Activated CD4-positive, alpha-beta memory T cell treated with anti-CD3 and anti-CD28 coated beads, Interleukin-2, amount 10 ng/mL, durations not matched to agents 7 days and 5 days (primary cell): ENCODE measurements around the gene DCHS1. TPM values are rescaled to one million over a fixed set of nuclear protein-coding genes. Genes with fewer than 3 reads are reported as not detected.

Experiments used
- CTCF ChIA-PET: fragments of 350-600 bp; sonication (Branson Sonifier 250); formaldehyde crosslinking; loops from one replicate; lab custom pipeline; 2021; ENCODE audit warnings: antibody characterized with exemption, inconsistent platforms; lab: Charles Lee
- POLR2A ChIA-PET: fragments of 350-600 bp; sonication (Branson Sonifier 250); formaldehyde crosslinking; loops from one replicate; lab custom pipeline; 2021; ENCODE audit warnings: antibody characterized with exemption; lab: Charles Lee
- DNase-seq: peaks from one replicate; pipeline ENCODE4 v3.0.0-alpha.2; 2020
- H3K27ac Mint-ChIP-seq: one replicate; pipeline ENCODE4 v1.8.0; 2021; ENCODE audit warnings: mild to moderate bottlenecking, mixed read lengths
- H3K27me3 Mint-ChIP-seq: one replicate; pipeline ENCODE4 v1.8.0; 2021; ENCODE audit warnings: mixed read lengths
- H3K36me3 Mint-ChIP-seq: one replicate; pipeline ENCODE4 v1.8.0; 2021; ENCODE audit warnings: low read depth, mixed read lengths
- H3K4me1 Mint-ChIP-seq: one replicate; pipeline ENCODE4 v1.8.0; 2021; ENCODE audit warnings: mixed read lengths
- H3K4me3 Mint-ChIP-seq: one replicate; pipeline ENCODE4 v1.8.0; 2021; ENCODE audit warnings: mild to moderate bottlenecking, mixed read lengths
- H3K9me3 Mint-ChIP-seq: one replicate; pipeline ENCODE4 v1.8.0; 2021; ENCODE audit warnings: mixed read lengths
- total RNA-seq, 2 experiments: library from RNA; stranded (reverse); gene quantifications; one replicate each; pipeline ENCODE4 v1.2.3, GENCODE V29; 2021

DCHS1 gene
- total RNA-seq, 2 experiments from 2014 or later: 0.23 to 0.25 TPM

GRCh38 chr11:6611963-6612212 is 43.7 kb downstream of the DCHS1 start:
- ChIA-PET CTCF (interaction anchor here (0.6 to 3.1 kb wide), 9 partner anchors 9 to 233 kb away, joined by 3 to 30 read pairs (median 4); partner anchors contain the start of genes ARFIP2, ILK, MRPL17 and RRP8), POLR2A (interaction anchor here (0.7 to 3.6 kb wide), 21 partner anchors 7 to 922 kb away, joined by 3 to 37 read pairs (median 5); partner anchors contain the start of genes APBB1, ARFIP2, ILK and MRPL17)
- Mint-ChIP-seq H3K27me3 (no peaks in the 10 kb centered on the region), H3K4me3 (peak overlapping the region; percentile 88), H3K9me3 (no peaks in the 10 kb centered on the region), H3K36me3 (peaks cover 59% of the 10 kb centered on the region), H3K4me1 (peaks cover 50% of the 10 kb centered on the region), H3K27ac (peak overlapping the region; percentile 87)
- no peak for DNase-seq

- H3K27me3 Mint-ChIP-seq: no peaks in the 10 kb centered on the region
- peaks cover 46% of the 10 kb centered on the region for H3K4me1 Mint-ChIP-seq
- POLR2A ChIA-PET: interaction anchor here (0.7 to 3.6 kb wide), 19 partner anchors 8 to 232 kb away, joined by 3 to 37 read pairs (median 5); partner anchors contain the start of genes ARFIP2, ILK, MRPL17 and RRP8
- peak overlapping the region; percentile 87 for H3K27ac Mint-ChIP-seq
- H3K9me3 Mint-ChIP-seq: no peaks in the 10 kb centered on the region
- peaks cover 57% of the 10 kb centered on the region for H3K36me3 Mint-ChIP-seq
- peak overlapping the region; percentile 88 for H3K4me3 Mint-ChIP-seq
- DNase-seq: peak; percentile 18
- CTCF ChIA-PET: interaction anchor here (0.6 to 3.1 kb wide), 9 partner anchors 9 to 232 kb away, joined by 3 to 30 read pairs (median 4); partner anchors contain the start of genes ARFIP2, ILK, MRPL17 and RRP8
These were observed 44.3 kb downstream of the DCHS1 start for GRCh38 chr11:6611092-6611962.

- DNase-seq: peak; percentile 15
- Mint-ChIP-seq H3K27ac (peak overlapping the region; percentile 87), H3K9me3 (no peaks in the 10 kb centered on the region), H3K36me3 (peaks cover 55% of the 10 kb centered on the region), H3K4me3 (peak overlapping the region; percentile 88), H3K27me3 (no peaks in the 10 kb centered on the region), H3K4me1 (peaks cover 44% of the 10 kb centered on the region)
- ChIA-PET CTCF (interaction anchor here (3.1 kb wide), 1 partner anchor 73 kb away, joined by 30 read pairs; the partner anchor contains the start of gene MRPL17), POLR2A (interaction anchor here (1.7 to 2.9 kb wide), 4 partner anchors 9 to 72 kb away, joined by 6 to 37 read pairs (median 12); partner anchors contain the start of genes MRPL17 and TPP1)
These were observed 45.0 kb downstream of the DCHS1 start for GRCh38 chr11:6610591-6610990.

GRCh38 chr11:6609502-6610015 is 46.0 kb downstream of the DCHS1 start:
- peak overlapping the region; percentile 42 for H3K27ac Mint-ChIP-seq

GRCh38 chr11:6608726-6609501 is 46.7 kb downstream of the DCHS1 start:
- ChIA-PET CTCF (interaction anchor here (0.7 to 1.5 kb wide), 3 partner anchors 9 to 74 kb away, joined by 3 to 7 read pairs (median 3); partner anchors contain the start of gene MRPL17), POLR2A (interaction anchor here (1.1 to 8.4 kb wide), 5 partner anchors 11 to 207 kb away, joined by 3 to 108 read pairs (median 8); partner anchors contain the start of genes MRPL17 and TPP1)
- peaks cover 52% of the 10 kb centered on the region for H3K36me3 Mint-ChIP-seq
- no peak overlapping the region for H3K27ac Mint-ChIP-seq
- no peaks in the 10 kb centered on the region for H3K27me3 Mint-ChIP-seq
- no peaks in the 10 kb centered on the region for H3K9me3 Mint-ChIP-seq
- peaks cover 44% of the 10 kb centered on the region for H3K4me1 Mint-ChIP-seq
- H3K4me3 Mint-ChIP-seq: no peak overlapping the region
- no peak for DNase-seq

More at GRCh38 chr11:6609502-6610015, 46.0 kb downstream of the DCHS1 start:
- H3K4me1 Mint-ChIP-seq: peaks cover 44% of the 10 kb centered on the region
- H3K36me3 Mint-ChIP-seq: peaks cover 52% of the 10 kb centered on the region
- no peaks in the 10 kb centered on the region for H3K9me3 Mint-ChIP-seq
- H3K27me3 Mint-ChIP-seq: no peaks in the 10 kb centered on the region
- peak overlapping the region; percentile 26 for H3K4me3 Mint-ChIP-seq
- CTCF ChIA-PET: interaction anchor here (0.7 kb wide), 1 partner anchor 8 kb away, joined by 3 read pairs; no protein-coding TSS in a partner anchor
- DNase-seq: no peak
- POLR2A ChIA-PET: interaction anchor here (1.1 to 8.4 kb wide), 3 partner anchors 10 to 14 kb away, joined by 3 to 108 read pairs (median 6); partner anchors contain the start of gene TPP1

- POLR2A ChIA-PET: interaction anchor here (1.1 to 8.4 kb wide), 4 partner anchors 12 to 206 kb away, joined by 3 to 108 read pairs (median 10); partner anchors contain the start of genes MRPL17 and TPP1
These were observed 47.6 kb downstream of the DCHS1 start for GRCh38 chr11:6608011-6608410.

GRCh38 chr11:6607190-6607795 is 48.3 kb downstream of the DCHS1 start:
- no peak overlapping the region for H3K27ac Mint-ChIP-seq
- peak overlapping the region; percentile 33 for H3K4me3 Mint-ChIP-seq
- no peak for DNase-seq
- H3K36me3 Mint-ChIP-seq: peaks cover 52% of the 10 kb centered on the region
- POLR2A ChIA-PET: interaction anchor here (0.8 to 8.4 kb wide), 5 partner anchors 8 to 106 kb away, joined by 3 to 108 read pairs (median 8); partner anchors contain the start of genes MRPL17 and TPP1
- no peaks in the 10 kb centered on the region for H3K9me3 Mint-ChIP-seq
- H3K4me1 Mint-ChIP-seq: peaks cover 44% of the 10 kb centered on the region
- CTCF ChIA-PET: interaction anchor here (0.8 to 1.6 kb wide), 4 partner anchors 10 to 76 kb away, joined by 3 to 14 read pairs (median 3); partner anchors contain the start of genes MRPL17 and TPP1
- no peaks in the 10 kb centered on the region for H3K27me3 Mint-ChIP-seq

More at GRCh38 chr11:6608011-6608410, 47.6 kb downstream of the DCHS1 start:
- peak overlapping the region; percentile 47 for H3K27ac Mint-ChIP-seq
- H3K4me1 Mint-ChIP-seq: peaks cover 44% of the 10 kb centered on the region
- no peak for DNase-seq
- no peaks in the 10 kb centered on the region for H3K9me3 Mint-ChIP-seq
- no peaks in the 10 kb centered on the region for H3K27me3 Mint-ChIP-seq
- H3K36me3 Mint-ChIP-seq: peaks cover 52% of the 10 kb centered on the region
- no peak overlapping the region for H3K4me3 Mint-ChIP-seq
- CTCF ChIA-PET: interaction anchor here (0.8 to 1.6 kb wide), 4 partner anchors 10 to 75 kb away, joined by 3 to 14 read pairs (median 5); partner anchors contain the start of gene MRPL17

- Mint-ChIP-seq H3K36me3 (peaks cover 56% of the 10 kb centered on the region), H3K27ac (no peak overlapping the region), H3K4me1 (peaks cover 43% of the 10 kb centered on the region), H3K9me3 (no peaks in the 10 kb centered on the region), H3K4me3 (no peak overlapping the region), H3K27me3 (no peaks in the 10 kb centered on the region)
- DNase-seq: peak; percentile 76
- ChIA-PET POLR2A (interaction anchor here (0.8 to 8.4 kb wide), 5 partner anchors 9 to 105 kb away, joined by 3 to 108 read pairs (median 8); partner anchors contain the start of genes MRPL17 and TPP1), CTCF (interaction anchor here (0.8 to 1.6 kb wide), 2 partner anchors 12 to 77 kb away, joined by 3 to 14 read pairs; partner anchors contain the start of genes MRPL17 and TPP1)
These were observed 49.0 kb downstream of the DCHS1 start for GRCh38 chr11:6606471-6607189.

DNA sequence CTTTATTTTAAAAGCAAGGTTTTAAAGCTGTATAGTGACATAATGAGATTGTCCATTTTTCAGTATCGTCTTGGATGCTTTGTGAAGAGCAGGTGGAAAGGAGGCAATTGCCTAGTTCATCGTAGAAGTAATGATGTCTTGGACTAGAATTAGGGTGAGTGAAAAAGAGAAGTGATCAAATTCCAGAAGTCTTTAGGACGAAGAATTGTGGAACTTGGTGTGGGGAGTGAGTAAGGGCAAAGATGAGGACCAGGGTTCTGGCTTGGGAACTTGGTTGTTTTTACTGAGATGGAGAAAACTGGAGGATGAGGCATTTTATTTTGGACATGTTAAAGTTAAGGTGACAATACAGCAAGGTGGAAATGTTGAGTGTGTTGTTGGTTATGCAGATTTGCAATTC is 50.8 kb downstream of the DCHS1 start:
- Mint-ChIP-seq H3K4me1 (peaks cover 25% of the 10 kb centered on the region), H3K27me3 (no peaks in the 10 kb centered on the region), H3K36me3 (peaks cover 42% of the 10 kb centered on the region), H3K9me3 (no peaks in the 10 kb centered on the region), H3K4me3 (no peak overlapping the region), H3K27ac (no peak overlapping the region)
- DNase-seq: no peak
- POLR2A ChIA-PET: interaction anchor here (0.6 to 8.4 kb wide), 15 partner anchors 8 to 215 kb away, joined by 3 to 108 read pairs (median 6); partner anchors contain the start of genes ARFIP2, MRPL17, SMPD1 and TAF10
- CTCF ChIA-PET: interaction anchor here (0.5 to 4.0 kb wide), 13 partner anchors 8 to 150 kb away, joined by 3 to 64 read pairs (median 6); partner anchors contain the start of genes ARFIP2, MRPL17, TIMM10B and TPP1

- H3K4me3 Mint-ChIP-seq: no peak overlapping the region
- peaks cover 20% of the 10 kb centered on the region for H3K4me1 Mint-ChIP-seq
- POLR2A ChIA-PET: interaction anchor here (0.5 to 8.4 kb wide), 16 partner anchors 8 to 214 kb away, joined by 3 to 108 read pairs (median 6); partner anchors contain the start of genes ARFIP2, MRPL17, SMPD1 and TAF10
- H3K27me3 Mint-ChIP-seq: no peaks in the 10 kb centered on the region
- peak; percentile 68 for DNase-seq
- peaks cover 42% of the 10 kb centered on the region for H3K36me3 Mint-ChIP-seq
- CTCF ChIA-PET: interaction anchor here (0.5 to 4.0 kb wide), 16 partner anchors 8 to 151 kb away, joined by 3 to 64 read pairs (median 5); partner anchors contain the start of genes ARFIP2, MRPL17, TAF10 and TIMM10B
- H3K9me3 Mint-ChIP-seq: no peaks in the 10 kb centered on the region
- no peak overlapping the region for H3K27ac Mint-ChIP-seq
These were observed 51.5 kb downstream of the DCHS1 start for GRCh38 chr11:6604081-6604626.
